ENCODE results near the gene SYNPO.

The SYNPO gene

GRCh38 chr5:150616506-150616905 lies 24.0 kb upstream of the SYNPO start:
- no peak for DNase-seq (ENCODE audit: low read depth)
- H3K4me3 ChIP-seq (ENCODE audit: control insufficient read depth, low read depth, low read length), result no peak overlapping the region
- no peak for TF ChIP-seq CTCF (conservative IDR thresholded peaks at IDR 0.05; ENCODE audit: control insufficient read depth, insufficient read depth, low read depth, low read length)

GRCh38 chr5:150618163-150618562 lies 22.3 kb upstream of the SYNPO start:
- DNase-seq (ENCODE audit: low read depth), result no peak
- TF ChIP-seq CTCF (conservative IDR thresholded peaks at IDR 0.05; ENCODE audit: control insufficient read depth, insufficient read depth, low read depth, low read length), result no peak
- H3K4me3 ChIP-seq (ENCODE audit: control insufficient read depth, low read depth, low read length), result no peak overlapping the region

- DNase-seq (ENCODE audit: low read depth), result no peak
- TF ChIP-seq CTCF (conservative IDR thresholded peaks at IDR 0.05; ENCODE audit: control insufficient read depth, insufficient read depth, low read depth, low read length), result no peak
- no peak overlapping the region for H3K4me3 ChIP-seq (ENCODE audit: control insufficient read depth, low read depth, low read length)
Measured at GRCh38 chr5:150618588-150619281, 21.7 kb upstream of the SYNPO start.

- no peak for TF ChIP-seq CTCF (conservative IDR thresholded peaks at IDR 0.05; ENCODE audit: control insufficient read depth, insufficient read depth, low read depth, low read length)
- no peak overlapping the region for H3K4me3 ChIP-seq (ENCODE audit: control insufficient read depth, low read depth, low read length)
- peak; percentile 69 for DNase-seq (ENCODE audit: low read depth)
Measured at GRCh38 chr5:150619359-150620230, 20.9 kb upstream of the SYNPO start.

- DNase-seq (ENCODE audit: low read depth), result no peak
- no peak overlapping the region for H3K4me3 ChIP-seq (ENCODE audit: control insufficient read depth, low read depth, low read length)
- no peak for TF ChIP-seq CTCF (conservative IDR thresholded peaks at IDR 0.05; ENCODE audit: control insufficient read depth, insufficient read depth, low read depth, low read length)
Measured at GRCh38 chr5:150621301-150621700, 19.2 kb upstream of the SYNPO start.

GRCh38 chr5:150622157-150622556 lies 18.3 kb upstream of the SYNPO start:
- DNase-seq (ENCODE audit: low read depth), result no peak
- TF ChIP-seq CTCF (conservative IDR thresholded peaks at IDR 0.05; ENCODE audit: control insufficient read depth, insufficient read depth, low read depth, low read length), result no peak
- no peak overlapping the region for H3K4me3 ChIP-seq (ENCODE audit: control insufficient read depth, low read depth, low read length)

Data from fibroblast of mammary gland (primary cell).